SH-SY5Y (cell line): Measurements from ENCODE around the gene KRTAP24-1.

Experiments
- GATA2 ChIP-seq: IDR thresholded peaks from 2 replicates; pipeline ENCODE4 v1.6.1; 2011; ENCODE audit warnings: mild to moderate bottlenecking, low read depth, low read length
- GATA3 ChIP-seq: IDR thresholded peaks from 2 replicates; pipeline ENCODE4 v1.6.1; 2011; ENCODE audit warnings: low read depth, mild to moderate bottlenecking, low read length, moderate library complexity

- TF ChIP-seq GATA2 = no peak
- no peak for TF ChIP-seq GATA3
Measured at GRCh38 chr21:30238168-30238567, 44.6 kb downstream of the KRTAP24-1 start.
